HG03097 (cell line): ENCODE results near the gene CAP2.
"Not testable (repeated sequence)": the region's sequence is repeated elsewhere in the genome, so short reads cannot be mapped to it uniquely, and the experiment has no call there.

Experiments used
- ATAC-seq: cut with Tn5 transposase; IDR thresholded peaks from one replicate; pipeline ENCODE4 v1.9.1; 2021; ENCODE audit not compliant: unreplicated experiment, low FRiP score

The CAP2 gene

GRCh38 chr6:17432356-17432755, 39.0 kb downstream of the CAP2 start:
- no peak for ATAC-seq

DNA sequence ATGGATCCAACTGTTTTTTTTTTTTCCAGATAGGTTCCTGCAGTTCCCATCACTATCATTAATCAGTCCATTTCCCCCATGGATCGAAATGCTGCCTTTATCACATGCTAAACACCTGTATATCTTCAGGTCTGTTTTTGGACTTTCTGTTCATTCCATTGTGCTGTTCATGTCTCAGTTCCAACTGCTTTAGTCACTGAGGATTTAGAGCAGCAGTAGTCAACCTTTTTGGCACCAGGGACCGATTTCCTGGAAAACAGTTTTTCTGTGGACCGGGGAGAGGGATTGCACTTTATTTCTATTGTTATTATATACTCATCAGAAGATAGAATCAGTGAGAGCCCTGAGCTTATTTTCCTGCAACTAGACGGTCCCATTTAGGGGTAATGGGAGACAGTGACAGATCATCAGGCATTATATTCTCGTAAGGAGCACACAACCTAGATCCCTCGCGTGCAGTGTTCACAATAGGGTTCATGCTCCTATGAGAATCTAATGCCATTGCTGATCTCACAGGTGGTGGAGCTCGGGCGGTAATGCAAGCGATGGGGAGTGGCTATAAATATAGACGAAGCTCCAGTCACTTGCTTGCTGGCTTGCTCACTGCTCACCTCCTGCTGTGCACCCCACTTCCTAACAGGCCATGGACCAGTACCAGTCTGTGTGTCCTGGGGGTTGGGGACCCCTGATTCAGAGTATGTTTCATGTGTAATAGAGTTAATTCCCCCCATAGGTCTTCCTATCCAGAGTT, 46.0 kb downstream of the CAP2 start:
- no peak for ATAC-seq

DNA sequence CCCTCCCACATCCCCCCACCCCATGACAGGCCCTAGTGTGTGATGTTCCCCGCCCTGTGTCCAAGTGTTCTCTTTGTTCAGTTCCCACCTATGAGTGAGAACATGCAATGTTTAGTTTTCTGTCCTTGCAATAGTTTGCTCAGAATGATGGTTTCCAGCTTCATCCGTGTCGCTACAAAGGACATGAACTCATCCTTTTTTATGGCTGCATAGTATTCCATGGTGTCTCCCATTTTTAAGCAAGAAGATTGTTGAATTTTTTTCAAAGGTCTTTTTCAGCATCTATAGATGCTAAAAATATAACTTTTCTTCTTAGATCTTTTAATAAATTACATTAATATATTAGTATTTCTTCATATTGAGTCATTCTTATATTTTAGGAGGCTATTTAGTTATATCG, 47.4 kb downstream of the CAP2 start:
- not testable (repeated sequence) for ATAC-seq

DNA sequence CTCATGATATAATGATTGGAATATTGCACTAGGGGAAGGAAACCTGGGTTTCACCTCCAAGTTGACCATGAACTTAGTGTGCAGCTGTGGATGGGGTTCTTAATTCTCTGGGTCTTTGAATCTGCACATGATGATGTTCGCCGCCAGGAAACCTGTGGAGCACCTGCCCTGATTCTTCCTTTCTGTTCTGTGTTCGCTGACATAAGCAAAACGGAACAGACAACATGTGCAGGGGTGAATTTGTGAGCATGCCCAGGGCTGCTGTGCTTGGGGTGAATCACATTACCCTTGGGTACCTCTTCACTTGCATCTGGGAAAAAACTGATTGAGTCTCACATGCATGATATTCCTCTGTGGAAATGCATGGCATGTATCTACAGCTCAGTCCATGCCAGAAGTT, 48.8 kb downstream of the CAP2 start:
- ATAC-seq, result no peak

GRCh38 chr6:17446713-17447112, 53.3 kb downstream of the CAP2 start:
- ATAC-seq, result no peak

DNA sequence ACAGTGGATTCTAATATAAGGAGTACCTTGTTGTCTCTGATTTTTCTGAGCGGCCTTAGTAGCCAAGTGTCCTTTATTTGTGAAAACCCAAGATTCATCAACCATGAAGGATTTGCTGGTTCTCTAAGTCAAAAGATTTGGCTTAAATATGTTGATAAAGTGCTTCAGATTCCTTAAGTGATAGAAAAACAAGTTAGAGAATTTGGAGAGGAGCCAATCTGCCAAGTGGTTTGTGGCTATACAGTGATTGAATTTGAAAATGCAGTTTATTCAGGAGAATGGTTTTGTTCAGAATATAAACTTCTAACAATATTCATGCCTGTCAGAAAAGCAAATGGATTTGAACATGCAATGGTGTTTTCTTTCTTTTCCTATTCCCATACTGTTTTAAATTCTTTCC, 54.8 kb downstream of the CAP2 start:
- ATAC-seq, result no peak

- ATAC-seq, result no peak
Measured at GRCh38 chr6:17450397-17450796, 57.0 kb downstream of the CAP2 start.

DNA sequence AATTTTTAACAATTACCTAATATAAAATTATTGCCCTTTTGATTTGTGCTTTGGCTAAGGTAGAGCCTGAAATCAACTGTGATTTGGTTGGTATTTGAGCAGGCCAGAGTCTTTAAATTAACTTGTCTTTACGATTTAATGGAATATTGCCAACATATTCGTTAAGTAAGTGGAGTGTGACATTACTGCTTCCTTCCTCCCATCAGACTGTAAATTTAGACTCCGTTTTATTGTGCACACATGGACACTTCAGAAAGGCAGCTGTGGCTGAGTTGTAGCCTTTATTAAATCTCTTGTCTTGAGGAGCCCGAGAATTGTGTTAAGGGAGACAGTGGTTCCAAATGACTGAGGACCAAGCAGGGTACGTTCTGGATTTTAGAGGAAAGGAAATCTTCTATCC, 57.4 kb downstream of the CAP2 start:
- no peak for ATAC-seq

- no peak for ATAC-seq
Measured at GRCh38 chr6:17452096-17452495, 58.7 kb downstream of the CAP2 start.

DNA sequence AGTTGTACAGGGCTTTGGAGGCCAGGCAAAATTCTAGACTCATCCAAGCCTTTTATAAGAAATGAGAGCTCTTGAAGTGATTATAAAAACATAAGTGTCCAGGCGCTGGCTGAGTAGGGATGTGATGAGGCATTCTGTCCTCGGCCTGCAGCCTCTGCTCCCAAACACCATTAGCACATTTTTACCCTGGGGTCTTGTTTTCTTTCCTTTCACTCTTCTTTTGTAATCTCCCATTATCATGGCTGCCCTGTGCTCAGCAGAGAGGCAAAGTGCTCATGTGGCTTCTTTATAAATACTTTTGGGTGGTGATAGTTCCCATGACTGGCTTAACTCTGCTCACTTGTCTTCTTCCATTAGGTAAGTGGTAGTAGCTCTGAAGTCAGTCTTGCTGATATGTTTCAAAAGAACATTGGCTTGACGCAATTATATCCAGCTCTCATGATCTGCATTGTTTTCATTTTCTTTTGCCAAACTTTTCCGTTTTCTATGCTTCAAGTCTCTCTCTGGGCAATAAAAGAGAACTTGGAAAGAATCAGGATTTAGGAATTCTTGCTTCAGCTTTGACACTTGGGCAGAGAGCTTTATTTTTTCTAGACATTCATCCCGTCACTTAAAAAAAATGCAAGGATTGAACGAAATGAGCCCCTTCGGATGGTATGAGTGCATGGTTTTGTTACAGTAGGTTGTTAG, 61.1 kb downstream of the CAP2 start:
- ATAC-seq, result no peak

GRCh38 chr6:17455919-17456318, 62.5 kb downstream of the CAP2 start:
- no peak for ATAC-seq

DNA sequence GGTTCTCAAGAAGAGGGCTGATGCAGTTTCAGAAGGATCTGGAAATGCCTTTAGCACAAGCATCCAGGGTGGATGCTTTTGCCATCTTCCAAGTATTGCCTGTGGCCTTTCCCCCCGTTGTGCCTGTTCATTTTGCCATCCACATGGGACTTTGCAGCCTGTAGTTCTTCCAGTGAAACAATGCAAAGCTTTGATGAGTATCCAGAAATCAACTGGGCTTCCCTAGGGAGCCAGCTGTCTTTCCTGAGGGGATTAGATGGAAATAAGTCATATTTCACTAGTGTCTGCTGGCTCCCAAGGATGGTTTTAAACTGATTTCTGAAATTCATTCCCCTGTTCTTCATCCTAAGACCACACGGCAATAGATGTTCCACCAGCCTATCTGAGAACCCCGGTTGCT, 63.3 kb downstream of the CAP2 start:
- no peak for ATAC-seq

- ATAC-seq, result no peak
Measured at GRCh38 chr6:17457405-17457804, 64.0 kb downstream of the CAP2 start.

GRCh38 chr6:17457956-17458355, 64.6 kb downstream of the CAP2 start:
- no peak for ATAC-seq

DNA sequence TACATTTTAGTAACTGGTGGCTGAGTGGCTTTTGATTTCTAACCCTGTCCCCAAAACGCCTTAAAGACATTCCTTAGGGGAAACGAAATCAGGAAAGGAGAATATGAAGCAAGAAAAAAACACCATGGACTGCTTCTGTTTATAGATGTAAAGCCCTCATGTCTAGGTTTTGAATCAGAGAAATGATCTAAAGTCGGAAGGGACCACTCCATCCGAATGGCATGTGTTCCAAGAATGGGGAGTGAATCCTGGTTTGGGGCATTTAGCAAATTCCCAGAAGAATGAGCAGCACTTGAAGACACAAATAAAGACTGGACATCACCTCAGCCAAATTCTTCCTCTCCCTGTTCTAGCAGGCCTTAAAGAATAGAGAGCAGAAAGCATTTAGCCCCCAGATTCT, 65.6 kb downstream of the CAP2 start:
- no peak for ATAC-seq

DNA sequence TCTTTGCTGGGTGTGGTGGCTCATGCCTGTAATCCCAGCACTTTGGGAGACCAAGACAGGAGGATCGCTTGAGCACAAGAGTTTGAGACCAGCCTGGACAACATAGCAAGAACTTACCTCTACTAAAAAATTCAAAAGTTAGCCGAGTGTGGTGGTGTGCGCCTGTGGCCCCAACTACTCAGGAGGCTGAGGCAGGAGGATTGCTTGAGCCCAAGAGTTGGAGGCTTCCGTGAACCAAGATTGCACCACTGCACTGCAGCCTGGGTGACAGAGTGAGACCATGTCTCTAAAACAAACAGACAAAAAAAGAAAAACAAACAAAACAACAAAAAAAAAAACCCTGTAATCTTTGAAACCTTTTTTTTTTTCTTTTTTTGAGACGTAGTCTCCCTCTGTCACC, 67.5 kb downstream of the CAP2 start:
- ATAC-seq, result no peak

GRCh38 chr6:17466147-17466546, 72.8 kb downstream of the CAP2 start:
- no peak for ATAC-seq

DNA sequence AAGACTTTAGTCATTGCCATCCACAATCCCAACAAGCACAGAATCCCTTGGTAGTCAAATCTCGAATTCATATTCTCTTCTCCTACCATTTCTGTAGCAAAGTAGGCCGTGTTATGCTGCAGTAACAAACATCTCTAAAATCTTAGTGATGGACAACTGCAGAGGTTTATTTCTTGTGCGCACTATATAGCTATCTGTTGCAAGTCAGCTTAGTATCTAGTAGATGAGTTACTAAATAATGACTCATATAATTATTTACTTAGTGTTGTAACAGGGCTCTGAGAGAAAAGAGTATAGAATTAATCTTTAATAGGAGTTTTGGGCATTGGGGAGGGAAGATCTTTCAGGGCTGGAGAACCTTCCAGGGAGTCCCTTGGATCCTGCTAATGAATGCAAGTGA, 73.3 kb downstream of the CAP2 start:
- no peak for ATAC-seq

DNA sequence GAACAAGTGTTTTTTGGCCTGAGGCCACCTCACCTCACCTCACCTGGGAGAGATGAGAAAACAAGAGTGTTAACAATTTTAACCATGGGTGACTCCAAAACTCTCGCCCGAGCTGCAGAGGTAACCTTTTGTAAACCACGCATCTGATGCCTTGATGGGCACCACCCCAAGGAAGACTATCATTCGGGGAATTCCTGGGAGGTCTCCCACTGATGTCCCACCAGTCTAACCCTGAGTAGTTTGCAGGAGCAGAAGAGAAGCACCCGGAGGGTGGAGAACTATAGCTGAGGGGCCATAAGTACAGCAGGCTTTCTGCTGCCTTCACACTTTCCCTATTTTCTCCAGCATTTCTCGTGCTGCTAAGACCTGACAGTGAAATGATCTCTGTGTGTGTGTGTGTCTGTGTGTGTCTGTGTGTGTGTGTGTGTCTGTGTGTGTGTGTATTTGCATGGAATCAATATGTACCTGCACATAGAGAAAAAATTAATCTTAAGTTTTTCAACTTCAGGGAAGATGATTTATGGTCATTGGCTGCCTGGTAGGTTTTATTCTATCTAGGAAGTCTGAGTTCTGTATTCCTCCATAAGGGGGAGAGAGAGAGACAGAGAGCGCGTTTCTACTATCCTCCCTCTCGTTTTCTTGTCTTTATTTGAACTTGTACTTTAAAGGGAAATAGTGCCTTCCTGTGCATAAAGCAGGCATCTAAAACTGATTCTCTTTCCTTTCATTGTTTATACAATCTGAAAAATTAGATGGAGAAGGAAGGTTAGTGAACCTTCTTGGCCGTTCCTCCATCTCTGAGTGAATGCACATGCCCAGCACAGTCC, 75.8 kb downstream of the CAP2 start:
- ATAC-seq, result no peak

GRCh38 chr6:17470202-17470937, 77.0 kb downstream of the CAP2 start:
- no peak for ATAC-seq

- ATAC-seq, result no peak
Measured at GRCh38 chr6:17470938-17471327, 77.5 kb downstream of the CAP2 start.
